Hepatic stellate cell (primary cell): ENCODE results near the gene TMTC1.

ENCODE experiments used
- DNase-seq: peaks from one replicate; pipeline ENCODE4 v3.0.0; 2011; ENCODE audit warnings: low spot score

The TMTC1 gene

DNA sequence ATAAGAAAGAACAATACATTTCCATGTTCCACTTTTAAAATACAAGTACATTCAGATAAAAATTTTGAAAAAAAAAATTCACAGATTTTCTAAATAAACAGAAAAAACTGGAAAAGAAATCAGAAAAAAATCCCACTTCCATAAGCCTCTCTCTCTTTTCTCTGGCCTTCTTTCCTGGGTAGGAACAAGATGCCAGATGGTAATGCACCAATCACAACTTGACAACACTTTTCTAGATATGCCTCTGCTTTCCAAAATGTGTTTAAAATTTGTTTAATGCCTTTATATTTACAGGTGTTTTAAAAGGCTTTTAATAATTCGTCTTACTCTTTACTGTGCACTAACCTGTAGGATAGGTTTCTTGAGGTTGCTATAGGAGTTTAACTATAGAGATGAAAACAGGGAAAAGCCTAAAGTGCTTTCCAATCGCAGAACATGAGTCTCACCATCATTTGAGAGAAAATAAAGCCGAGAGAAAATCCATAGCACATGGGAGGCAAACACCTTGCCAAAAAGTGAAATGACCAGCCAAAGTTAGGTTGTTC lies 74.2 kb downstream of the TMTC1 start:
- no peak for DNase-seq

DNA sequence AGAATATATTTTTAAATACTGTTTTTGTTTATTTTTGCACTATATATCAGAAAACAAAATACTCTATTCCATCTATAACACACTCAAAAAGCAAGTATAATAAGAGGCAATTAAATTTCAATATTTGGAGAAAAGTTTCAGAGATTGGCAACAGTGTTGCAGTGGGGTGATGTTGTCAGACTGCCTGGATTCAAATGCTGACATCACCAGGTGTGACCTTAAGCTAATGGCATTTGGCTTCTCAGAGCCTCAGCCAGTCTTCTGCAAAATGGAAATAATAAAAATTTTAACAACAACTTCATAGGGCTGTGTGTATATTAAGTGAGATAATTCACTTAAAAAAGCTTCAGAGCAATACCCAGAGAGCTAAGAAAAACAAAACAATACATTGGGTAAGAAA lies 74.7 kb downstream of the TMTC1 start:
- DNase-seq, result no peak

DNA sequence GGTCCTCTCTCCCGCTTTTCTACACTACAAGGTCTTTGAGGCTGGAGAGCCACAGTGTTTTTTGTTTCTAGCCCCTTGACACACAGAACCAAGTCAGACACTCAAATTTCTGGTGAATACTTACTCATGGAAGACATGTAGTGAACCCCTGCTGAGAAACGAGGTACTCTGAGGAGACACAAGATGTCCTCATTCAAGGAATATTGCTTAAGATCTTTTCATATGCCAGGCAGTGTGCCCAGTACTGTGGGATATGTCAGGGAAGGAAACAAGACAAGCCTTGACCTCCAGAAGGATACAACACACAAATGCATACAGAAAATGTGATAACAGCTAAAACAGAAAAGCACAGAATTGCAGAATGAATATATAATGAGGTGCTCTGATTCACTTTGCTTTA lies 75.9 kb downstream of the TMTC1 start:
- DNase-seq, result no peak

DNA sequence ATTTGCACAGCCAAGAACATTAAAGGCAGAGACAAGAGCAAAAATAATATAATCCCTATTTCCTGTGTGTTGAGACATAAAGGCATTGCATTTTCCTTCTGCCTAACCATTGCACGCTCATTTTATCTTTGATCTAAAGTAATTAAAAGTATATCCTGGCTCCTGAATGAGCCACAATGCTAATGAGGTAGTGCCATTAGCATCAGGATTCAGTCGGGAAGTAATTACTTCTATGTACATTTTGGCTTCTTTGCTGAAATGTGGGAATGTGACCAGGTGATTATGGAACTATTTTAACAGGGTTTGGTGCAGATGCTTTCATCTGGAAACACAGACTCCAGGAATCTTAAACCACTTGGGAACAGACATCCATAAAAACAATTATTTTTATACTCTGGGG lies 77.4 kb downstream of the TMTC1 start:
- DNase-seq, result no peak

DNA sequence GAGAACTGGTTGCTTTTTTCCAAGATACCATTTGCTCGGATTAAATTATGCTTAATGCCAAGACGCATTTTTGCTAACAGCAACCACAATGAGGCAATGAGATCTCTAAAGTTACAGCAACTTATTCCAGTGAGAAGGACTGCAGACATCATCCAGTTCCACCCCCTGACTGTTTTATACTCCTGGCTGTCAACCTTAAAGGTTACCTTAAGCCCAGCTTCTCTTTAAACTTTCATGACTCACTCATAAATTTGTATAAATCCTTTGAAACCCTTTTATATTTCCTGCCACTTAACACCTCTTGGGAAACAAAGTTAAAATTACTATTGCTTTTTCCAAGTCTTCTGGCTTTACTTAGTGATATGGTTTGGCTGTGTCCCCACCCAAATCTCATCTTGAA lies 80.2 kb downstream of the TMTC1 start:
- no peak for DNase-seq

DNA sequence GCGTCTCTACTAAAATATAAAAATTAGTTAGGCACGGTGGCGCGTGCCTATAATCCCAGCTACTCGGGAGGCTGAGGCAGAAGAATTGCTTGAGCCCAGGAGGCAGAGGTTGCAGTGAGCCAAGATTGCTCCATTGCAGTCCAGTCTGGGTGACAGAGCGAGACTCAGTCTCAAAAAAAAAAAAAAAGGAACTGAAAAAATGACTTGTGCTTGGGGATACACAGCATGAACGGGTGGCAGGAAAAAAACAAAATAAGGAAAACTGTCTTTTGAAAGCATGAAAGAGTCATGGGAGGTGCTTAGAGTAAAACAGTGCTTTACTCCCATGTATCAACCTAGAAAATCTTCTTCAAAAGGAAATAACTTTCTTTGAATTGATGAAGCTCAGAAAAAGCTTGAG lies 80.8 kb downstream of the TMTC1 start:
- DNase-seq, result no peak

DNA sequence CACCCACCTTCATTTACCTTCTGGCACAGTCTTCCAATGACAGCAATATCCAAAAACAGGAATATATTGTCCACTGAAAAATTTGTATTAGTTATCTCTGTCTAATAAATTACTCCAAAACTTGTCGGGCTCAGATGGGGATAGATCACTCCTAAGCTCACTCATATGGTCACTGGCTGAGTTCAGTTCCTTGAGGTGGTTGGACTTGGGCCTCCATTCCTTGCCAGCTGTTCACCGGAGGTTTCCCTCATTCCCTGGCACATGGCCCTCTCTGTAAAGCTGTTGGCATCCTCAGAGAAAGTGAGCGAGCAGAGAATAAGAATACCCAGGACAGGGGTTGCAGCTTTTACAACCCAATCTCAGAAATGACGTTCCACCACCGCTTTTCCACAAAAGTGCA lies 81.5 kb downstream of the TMTC1 start:
- DNase-seq, result no peak

DNA sequence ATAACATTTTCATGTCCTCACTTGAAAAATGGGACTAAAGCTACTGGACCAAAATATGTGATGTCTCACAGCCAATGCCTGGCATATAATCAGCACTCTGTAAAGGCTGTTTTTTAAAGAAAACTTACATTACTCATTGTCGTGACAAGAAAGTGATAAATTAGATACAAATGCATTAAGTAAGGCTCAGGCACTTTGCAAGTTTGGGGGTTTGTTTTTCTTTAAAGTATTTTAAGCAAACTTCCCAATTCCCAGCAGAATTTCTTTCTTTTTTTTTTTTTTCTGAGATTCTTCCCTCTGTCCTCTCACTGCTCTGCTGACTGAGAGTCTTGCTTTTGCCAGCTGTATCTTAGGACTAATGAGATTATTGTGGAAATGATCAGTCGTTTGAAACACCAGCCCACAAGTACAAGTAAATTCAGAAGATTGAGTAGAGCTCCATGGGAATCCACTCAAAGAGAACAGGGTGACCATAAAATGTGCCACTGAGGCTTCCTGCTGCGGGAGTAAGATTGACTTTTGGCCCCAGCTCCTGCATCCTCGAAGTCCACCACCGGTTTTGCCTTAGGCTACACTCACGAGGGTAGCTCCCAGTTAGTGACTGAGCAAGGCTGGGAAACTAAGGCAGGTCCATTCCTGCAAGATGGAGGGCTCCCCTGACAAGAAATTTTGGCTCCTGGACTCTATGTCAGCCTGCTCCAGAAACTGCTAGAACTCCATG lies 82.8 kb downstream of the TMTC1 start:
- DNase-seq, result peak; percentile 5

DNA sequence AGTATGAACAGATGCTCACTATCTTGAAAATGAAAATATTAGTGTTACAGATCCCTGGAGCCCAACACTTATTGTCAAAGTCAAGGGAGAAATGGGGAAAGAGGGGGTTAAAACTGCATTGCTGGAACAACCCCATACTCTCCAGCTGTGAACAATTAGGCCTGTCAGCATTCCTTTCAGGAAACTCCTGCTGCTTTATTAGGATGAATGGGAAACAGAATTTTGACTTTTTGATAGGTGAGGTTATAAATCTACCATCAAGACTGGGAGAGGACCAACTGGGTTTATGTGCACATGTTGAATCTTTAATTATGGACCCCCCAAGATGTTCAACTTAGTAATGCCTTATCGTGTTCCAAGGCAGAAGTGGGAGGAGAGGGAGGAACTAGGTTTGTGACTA lies 85.0 kb downstream of the TMTC1 start:
- no peak for DNase-seq

DNA sequence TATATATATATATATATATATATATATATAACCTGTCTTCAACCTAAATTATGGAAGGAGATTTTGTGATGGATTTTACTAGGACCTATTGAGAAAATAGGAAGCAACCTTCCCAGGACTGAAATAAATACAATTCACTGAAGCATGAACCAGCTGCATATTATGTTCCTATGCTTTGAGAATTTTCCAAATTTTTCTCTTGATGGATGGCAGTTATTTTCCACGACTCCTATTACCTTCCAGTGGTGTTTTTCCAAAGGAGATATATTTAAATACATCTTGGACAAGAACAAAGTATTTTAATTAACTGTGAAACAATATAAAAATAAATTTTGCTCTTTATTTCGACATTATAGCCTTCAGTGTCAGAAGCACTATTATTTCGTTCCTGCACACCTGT lies 87.9 kb downstream of the TMTC1 start:
- no peak for DNase-seq

DNA sequence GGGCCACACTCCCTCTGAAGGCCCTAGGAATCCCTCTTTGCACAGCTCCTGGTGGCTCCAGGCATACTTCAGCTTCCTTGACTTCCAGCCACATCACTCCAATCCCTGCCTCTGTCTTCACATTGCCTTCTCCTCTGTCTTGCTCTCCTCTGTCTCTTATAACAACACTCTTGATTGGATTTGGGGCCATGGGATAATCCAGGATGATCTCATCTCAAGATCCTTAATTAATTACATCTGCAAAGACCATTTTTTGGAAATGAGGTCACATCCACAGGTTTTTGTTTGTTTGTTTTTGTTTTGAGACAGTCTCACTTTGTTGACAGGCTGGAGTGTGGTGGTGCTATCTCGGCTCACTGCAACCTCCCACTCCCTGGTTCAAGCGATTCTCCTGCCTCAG lies 88.7 kb downstream of the TMTC1 start:
- no peak for DNase-seq

DNA sequence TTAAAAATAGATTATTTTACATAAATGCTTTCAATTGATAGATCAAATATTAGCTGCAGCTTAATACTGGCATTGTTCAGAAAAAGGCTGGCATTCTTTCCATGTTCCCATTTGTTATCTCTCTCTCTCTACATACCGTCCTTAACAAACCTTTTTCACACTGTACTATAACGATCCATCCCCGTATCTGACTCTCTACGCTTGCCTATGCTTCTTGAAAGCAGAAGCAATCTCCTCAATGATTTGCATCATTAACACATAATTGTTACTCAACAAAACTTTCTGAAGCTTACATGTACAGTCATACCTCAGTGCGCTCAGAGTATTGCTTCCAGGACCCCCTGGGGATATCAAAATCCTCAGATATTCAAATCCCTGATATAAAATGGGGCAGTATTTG lies 89.7 kb downstream of the TMTC1 start:
- DNase-seq, result no peak

DNA sequence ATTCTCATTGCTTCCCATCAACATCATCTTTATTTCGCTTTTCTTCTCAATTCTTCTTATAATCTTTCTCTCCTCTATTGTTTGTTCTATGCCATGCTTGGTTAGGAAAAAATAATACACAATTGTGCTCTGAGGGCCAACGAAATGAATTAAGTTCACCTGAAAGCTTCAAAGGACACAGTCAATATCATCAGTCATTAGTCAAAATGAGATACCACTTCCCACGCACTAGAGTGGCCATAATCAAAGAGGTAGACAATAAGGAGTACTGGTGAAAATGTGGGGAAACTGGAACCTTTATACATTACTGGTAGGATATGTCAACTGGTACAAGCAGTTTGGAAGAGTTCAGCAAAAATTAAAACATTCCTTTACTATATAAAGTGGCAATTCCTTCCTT lies 91.5 kb downstream of the TMTC1 start:
- DNase-seq, result no peak

DNA sequence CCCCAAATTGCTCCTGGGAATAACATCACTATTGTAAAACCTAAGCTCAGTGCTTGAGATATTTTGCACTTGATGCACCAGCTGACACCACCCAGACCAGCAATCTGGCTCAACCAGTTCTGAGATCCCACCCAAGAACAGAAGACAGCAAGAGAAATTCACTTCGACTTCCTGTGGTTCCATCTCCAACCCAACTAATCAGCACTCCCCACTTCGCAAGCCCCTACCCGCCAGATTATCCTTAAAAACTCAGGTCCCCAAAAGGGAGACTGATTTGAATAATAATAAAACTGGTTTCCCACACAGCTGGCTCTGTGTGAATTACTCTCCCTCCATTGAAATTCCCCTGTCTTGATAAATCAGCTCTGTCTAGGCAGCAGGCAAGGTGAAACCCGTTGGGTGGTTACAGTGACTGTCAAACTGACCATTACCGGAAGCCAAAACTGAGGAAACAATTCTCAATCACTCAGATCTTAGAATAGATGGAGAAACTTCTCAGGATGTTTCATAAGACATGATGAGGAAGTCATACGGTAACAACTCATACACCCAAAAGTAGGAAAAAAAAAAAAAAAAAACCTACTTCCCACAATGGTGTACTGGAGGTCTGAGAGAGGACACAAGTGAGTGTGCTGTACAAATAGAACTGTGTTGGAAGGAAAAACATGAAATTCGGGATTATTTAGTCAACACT lies 92.4 kb downstream of the TMTC1 start:
- DNase-seq, result no peak

DNA sequence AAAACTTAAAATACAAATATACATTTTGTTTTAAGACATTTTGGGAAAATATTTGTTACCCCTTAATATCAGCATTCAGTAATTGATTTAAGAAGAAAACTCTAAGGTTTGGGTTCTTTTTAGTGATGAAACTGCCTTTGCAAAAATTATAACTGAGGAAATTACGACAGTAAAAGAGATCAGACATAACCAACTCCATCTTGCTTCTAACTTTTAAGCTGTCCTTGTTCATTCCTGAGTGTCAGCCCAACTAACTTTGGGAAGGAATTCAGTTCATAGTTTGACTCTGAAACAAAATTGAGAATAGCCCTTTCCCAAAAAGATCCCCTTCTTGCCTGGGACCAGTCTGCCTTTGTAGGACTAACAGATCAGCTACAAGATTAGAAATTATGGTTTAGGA lies 93.0 kb downstream of the TMTC1 start:
- DNase-seq, result no peak

DNA sequence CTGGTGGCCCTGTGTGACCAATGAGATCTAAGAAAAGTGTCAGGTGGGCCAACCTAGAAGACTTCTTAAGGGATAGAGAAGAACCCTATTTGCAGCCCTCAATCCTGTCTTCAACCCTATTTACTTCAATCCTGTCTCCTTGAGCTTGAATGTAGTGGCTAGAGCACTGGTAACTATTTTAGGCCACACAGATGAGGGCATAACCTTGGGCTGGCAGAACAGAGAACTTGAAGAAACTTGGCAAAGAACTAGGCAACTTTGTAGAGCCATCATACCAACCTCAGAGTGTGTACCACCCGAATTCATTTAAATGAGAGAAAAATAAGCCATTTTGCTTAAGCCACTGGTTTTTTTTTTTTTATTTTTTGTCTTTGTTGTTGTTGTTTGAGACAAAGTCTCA lies 94.8 kb downstream of the TMTC1 start:
- DNase-seq, result no peak

DNA sequence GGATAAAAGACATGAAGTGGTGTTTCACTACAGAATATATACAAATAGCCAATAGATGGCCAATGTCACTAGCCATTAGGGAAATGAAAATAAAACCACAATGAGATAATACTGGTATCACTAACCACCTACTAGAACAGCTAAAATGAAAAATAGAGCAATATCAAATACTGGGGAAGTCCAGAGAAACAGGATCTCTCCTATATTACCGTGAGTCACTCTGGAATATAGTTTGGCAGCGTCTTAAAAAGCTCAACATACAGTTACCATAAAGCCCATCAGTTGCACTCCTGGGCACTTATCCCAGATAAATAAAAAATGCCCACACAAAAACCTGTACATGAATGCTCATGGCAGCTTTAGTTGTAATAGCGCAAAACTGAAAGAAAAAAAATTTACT lies 101.7 kb downstream of the TMTC1 start:
- no peak for DNase-seq

DNA sequence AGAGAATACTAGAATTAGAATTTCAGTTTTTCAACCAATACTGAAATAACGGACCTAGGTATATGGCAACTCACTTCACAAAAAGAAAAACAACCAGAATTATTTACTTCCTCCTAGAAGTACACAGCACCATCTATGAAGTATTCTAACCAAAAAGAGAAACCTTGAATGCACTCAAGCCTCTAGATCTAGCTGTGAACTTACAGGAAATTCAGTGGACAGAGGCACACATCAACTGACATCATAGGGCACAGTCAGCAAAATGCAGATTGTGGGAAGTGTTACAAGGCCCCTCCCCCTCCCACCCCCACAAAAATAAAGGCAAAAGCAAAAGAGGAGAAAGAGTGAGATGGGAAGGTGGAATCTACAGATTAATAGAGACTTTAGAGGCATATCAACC lies 102.4 kb downstream of the TMTC1 start:
- no peak for DNase-seq

DNA sequence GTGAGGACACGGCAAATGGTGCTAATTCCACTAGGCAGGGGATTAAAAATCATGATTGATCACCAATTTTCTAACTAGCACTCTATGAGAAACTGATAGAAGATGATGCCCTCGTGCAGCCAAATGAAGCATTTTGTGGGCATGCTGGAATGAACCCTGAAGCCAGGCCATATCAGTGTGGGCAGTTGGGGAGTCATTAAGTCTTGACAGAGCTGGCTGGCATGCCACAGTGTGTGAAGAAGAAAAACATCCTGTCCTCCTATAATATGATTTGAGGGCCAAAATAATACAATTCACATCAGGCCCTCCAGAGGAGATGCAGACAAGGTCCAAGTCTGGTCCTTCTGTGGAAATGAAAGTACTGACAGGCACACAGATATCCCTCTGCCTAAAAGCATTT lies 107.1 kb downstream of the TMTC1 start:
- no peak for DNase-seq

DNA sequence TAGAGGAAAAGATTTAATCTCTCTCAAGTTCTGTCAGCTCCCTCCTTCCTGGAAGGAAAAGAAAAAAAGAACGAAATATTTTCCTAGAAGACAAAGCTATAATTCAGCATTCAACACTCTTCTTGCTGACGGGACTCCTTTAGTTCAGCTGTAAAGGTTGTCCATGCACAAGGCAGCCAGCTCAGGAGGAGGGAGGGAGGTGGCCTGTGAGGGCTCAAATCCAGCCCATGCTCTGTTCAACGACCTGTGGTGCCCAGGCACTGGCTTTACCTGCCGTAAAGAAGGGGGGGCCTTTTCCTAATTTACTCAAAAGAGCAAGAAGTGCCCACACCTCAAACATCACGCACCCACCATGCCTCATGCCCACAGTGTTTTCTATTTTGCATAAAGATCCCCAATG lies 109.3 kb downstream of the TMTC1 start:
- no peak for DNase-seq

DNA sequence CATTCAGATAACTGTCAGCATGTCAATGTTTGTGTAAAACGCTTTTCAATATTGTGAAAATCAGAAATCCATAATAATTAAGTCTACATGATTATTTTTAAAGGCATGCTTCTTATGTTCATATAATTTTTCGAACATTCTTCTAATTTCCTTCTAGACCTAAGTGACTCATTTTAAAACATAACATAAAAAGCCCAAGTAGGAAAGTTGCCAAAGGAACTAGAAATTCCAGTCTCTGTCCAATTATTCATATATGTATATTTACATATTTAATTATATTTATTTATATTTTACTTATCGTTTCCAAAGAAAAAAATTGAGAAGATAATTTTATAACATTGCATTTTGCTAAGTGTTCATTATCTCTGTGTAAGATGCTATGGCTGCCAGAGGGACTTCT lies 110.4 kb downstream of the TMTC1 start:
- peak; percentile 8 for DNase-seq

DNA sequence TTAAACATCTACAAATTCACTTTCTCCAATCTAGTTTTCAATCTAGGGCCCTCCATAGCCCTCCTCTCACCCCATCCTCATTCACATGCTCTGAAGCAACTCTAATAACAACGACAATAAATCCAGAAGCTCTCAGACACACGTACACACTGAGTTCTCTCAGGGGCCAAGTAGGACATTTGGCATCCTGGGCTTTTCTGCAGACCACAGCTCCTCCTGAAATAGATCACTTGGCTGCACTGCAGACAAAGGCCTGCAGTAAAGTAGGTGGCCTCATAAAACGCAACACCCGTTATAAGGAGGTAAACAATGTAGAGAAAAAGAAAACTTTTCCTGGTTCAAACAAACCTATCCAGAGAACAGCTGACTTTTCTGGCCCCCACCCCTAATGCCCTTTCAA lies 111.2 kb downstream of the TMTC1 start:
- DNase-seq, result no peak

DNA sequence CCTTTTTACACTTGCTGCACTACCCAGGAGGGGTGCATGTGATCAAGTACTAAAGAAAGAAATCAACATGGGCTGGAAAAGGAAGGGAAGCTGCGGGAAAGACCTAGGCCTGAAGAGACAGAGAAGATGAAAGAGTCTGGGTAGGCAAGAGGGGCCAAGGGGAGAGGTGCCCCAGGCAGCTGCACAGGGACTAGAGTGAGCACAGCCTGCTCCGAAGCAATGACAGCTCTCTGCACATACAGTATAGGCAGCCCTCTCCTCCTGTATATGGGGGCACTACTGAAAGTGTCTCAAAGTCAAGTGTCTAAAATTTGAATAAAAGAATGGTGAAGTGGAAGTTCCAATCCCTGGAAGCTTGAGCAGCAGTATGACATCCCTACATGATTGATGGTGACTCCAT lies 112.0 kb downstream of the TMTC1 start:
- DNase-seq, result no peak

DNA sequence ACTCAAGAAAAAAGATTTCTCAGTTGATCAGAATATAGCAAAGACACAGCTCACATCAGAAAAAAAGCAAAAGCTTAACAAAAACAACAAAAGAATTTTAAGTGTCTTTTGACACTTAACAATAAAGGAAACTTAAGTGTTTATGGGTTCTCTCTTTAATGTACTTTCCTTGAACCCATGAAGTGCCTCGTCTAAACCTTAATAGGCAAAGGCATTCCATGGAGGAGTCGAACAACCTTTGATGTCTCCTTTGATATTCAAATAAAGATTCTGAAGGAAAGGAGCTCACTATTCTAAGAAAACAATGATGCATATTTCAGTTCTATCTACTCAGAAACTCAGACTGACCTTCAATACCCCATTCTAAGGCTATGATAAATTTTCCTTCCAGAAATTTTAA lies 116.7 kb downstream of the TMTC1 start:
- no peak for DNase-seq
